Middle frontal gyrus (tissue), 1 donor: ENCODE measurements around the gene KCNC2.
"Not testable (repeated sequence)": the region's sequence is repeated elsewhere in the genome, so short reads cannot be mapped to it uniquely, and the experiment has no call there.

Source experiments
- DNase-seq: peaks from one replicate; pipeline ENCODE4 v3.0.0-alpha.2; 2015; ENCODE audit warnings: low spot score; ENCODE audit errors: extremely low spot score

Gene KCNC2

DNA sequence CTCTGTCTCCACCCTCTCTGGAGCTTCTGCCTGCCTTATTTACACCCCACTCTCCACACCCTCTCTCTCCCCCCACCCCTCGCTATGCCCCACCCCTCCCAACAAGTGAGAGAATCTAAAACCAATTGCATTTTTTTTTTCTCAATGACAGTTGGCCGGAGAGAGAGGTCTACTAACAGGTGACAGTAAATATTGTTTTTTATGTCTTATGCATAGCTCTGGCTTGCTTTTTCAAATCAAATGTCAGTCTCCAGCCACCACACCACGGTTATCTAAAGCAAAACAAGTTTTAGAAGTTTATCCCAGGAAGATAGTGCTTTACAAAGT, at the start of gene KCNC2:
KCNC2 (minus strand) TSS at position 28 of the 327 bp plus-strand sequence.
- DNase-seq: no peak

DNA sequence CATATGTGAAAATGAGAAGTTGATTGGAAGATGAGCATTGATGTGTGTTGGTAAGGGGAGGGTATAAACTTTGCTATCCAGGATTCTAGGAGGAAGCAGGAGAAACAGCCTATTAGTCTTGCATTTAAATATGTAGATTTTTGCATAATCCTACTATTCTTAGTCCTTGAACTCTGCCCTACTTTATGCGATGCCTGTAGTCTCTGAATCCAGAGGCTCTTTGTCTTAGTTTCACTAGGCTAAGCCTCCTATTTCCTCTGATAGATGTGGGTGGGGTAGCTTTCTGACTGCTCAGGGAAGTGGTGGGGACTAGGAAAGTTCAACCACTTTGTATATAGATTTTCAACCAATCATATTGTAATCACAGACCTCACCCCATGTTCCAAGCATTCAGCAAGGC, 49.5 kb upstream of the KCNC2 start:
- DNase-seq: no peak

DNA sequence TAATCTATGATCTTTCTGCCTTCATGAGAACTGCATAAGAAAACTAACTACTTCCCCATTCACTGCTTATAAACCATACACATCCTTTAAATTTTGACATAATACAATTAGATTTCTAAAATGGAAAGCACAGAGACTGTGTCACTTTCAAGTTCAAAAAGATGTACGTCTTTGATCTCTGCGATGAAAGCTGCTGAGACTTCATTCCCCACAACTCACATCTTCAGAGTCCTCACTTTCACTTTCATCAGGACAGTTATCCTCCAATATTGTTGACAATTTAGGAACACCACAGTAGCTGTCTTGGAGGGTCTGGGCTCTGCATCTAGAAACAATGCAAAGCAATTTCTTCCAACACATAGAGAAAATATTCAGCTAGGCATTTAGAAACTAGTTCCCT, 47.9 kb upstream of the KCNC2 start:
- no peak for DNase-seq

DNA sequence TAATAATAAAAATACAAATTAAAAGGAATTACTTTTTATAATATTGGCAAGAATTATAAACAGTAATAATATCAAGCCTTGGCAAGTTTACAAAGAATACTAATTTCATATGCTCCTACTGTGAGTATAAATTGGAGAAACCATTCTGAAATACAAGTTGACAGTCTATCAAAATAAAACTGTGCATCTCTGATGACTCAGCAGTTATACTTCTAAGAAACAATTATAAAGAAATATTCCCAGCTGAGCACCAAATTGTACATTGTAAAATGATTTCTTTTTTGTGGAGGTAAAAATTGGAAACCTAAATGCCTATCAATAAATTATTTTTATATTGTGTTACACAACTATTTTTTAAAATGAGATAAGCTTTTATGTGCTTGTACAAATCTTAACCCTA, 35.5 kb upstream of the KCNC2 start:
- DNase-seq: no peak

DNA sequence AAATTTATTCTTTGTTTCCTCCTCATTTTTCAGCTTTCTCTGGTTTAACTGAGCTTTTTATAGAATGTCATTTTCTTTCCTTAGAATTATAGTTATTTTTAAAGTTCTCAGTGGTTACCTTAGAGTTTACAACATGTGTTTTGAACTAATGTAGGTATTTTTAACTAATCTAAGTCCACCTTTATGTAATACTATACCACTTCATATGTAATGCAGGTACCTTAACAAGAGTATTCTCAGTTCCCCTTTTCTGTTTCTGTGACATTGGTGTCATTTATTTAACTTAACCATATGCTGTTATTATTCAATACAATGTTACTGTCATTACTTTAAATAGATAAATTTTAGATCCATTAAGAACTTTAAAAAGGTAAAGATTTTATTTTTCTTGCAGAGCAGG, 30.3 kb upstream of the KCNC2 start:
- DNase-seq: no peak

DNA sequence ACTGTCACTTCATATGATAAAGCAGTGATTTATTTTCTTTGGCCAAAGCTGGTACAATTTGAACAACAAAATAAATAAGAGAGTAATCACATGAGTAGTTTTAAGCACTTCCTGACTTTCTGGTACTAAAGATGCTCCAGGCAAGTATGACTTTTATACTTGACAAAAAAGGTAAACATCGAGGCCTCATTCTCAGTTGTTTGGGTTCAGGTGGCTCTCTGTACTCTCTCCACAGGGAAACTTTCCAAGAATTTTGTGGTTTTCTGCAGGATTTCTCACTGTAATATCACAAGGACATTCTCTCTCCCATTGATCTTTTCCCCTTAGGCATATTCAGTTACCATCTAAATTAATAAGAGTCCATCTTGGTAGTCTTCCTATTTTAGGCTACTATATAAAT, 26.6 kb upstream of the KCNC2 start:
- DNase-seq: no peak

DNA sequence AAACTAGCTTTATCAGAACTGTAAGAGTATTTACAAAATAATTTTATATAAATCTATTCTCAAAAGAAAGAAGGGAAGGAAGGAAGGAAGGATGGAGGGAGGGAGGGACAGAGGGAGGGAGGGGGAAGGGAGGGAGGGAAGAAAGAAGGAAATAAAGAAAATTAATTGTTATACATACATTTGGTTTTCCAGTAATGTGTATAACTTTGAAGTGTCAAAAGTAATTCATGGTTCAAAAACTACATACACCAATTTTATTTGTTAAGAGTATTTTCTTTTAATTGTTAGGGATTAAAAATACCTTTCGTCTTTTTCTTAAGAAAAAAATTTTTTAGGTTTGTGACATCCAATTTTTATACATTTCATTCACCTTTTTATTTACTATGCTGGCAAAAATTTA, 17.5 kb upstream of the KCNC2 start:
- DNase-seq: no peak

DNA sequence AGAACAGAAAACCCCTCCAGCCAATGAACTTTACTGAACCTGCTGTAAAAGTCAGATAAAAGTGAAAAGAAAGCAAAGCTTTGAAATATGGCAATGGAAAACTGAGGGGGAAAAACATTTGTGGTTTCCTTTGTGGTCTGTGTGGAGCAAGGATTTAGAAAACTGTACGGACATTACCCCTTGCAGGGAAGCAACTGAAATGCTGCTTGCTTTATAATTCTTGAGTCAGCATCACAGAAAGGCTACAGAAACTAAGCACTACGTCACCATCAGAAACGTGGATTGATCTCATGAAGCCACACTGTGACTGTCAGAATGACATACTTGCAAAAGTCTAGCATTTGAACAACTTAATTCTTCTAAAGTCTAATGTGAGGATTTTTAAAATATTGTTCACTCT, 2.4 kb upstream of the KCNC2 start:
- no peak for DNase-seq

DNA sequence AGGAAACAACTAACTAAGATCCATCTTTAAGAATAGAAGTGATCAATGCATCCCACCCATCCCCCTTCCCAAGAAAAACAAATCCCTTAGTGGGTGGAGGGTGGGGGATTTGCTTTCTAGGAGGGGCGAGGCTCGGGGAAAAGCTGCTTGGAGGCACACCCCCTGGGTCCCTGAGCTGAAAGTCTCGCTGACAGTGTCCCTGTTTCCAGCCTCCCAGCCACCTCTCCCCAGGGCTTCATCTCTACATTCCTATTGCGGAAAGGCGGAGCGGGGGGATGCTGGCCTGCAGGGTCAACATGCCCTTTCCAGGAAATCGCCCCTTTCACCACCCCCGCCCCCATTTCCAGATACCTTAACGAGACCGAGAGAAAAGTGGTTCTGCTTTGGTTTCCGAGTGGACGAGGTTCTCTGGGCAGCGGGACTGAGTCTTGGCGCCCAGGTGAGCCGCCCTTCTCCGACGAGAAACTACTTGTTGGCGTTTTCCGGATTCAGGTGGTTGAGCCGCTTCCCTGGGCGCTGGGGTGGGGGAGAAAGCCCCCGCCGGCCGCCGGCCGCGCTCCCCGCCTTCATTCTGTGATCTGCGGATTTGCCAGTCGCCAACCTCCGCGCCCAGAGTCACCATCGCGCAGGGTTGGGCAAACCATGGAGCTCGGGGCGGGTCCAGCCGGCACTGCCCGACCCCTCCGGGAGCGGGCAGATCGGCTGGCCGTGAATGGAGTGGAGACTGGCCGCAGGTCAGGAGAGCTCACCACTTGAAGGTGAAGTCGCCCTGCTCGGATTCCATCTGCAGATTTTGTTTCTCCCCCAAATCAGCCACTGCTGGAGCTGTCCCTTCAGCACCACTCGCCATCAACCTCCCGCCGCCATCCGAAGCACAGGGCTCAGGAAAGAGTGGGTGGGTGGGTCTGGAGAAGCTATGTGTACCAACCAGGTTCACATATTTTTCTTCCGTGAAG, 505 bp downstream of the KCNC2 start:
- DNase-seq: no peak

DNA sequence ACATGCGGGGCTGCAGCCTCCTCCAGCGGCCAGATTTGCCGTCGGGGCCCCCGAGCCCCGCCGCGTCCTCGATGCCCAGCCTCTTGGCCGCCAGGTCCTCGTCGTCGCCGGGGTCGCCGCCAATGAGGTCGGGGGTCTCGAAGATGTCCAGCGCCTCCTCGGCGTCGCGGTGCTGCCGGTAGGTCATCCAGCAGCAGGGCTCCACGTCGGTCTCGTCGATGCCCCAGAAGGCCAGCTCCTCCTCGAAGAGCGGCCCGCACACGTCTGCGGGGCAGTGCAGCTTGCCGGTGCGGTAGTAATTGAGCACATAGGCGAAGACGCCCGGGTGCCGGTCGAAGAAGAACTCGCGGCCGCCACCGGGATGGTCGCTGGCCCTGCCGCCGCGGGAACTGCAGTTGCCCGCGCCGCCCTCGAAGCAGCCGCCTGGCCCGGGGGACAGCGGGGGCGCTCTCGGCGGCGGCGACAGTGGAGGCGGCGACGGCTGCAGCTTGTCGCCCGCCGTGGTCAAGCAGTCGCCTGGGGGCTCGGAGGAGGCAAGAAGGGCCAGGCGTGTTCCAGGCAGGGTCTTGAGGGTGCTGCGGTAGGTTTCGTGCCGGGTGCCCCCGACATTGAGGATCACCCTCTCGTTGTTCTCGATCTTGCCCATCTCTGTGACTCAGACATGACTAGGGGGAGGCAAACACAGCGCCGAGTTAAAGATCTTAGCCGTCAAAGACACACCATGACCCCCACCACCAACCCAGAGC, 2.1 kb downstream of the KCNC2 start:
- no peak for DNase-seq

DNA sequence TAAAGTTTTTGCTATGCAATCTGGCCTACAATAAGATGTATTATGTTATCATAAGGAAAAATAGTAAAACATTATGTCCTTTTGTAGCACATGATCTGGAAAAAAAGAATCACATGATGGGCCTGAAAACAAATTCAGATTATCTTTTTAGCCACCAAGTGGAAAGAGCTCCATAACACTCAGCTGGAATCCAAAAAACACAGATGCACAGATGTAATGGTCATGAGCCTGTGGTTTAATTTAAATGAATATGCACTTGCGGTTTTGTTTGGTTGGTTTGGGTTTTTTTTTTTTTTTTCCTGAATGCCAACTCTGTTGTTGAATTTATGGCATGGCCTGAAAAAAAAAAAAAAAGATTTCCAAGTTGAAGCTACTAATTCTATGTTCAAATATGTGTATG, 4.1 kb downstream of the KCNC2 start:
- DNase-seq: no peak

DNA sequence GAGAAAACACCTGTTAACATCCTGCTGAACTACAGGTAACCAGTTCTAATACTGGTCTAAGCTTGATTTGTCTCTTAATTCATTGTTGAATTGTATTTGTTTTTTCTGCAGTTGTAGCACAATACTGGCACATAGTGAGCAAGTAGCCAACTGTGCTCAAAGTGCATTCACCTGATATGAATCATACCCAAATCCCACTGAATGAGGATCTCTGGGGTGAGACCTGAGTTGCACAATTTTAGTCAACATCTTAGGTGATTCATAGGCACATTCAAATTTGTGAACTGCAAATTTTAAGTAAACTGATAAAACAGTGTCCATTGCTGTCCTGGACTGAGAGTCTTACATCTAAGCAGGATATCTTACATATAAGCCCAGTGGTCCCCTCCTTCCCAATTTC, 12.8 kb downstream of the KCNC2 start:
- no peak for DNase-seq

DNA sequence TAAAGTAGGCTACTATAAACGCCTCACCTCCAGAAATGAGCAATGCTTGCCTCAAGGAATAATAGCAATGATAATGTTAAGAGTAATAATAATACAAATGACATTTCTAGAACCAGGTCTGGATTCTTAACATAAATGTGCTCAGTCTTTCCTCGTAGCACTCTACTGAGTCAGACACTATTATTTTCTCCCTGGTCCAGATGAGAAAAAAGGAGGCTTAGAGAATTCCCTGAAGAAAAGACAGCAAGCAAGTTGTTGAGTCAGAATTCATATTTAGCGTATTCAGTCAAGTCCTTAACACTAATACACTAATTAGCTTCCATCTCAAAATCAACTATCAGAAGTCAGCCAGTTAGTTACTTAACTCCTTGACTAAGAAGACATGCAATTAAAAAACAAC, 13.2 kb downstream of the KCNC2 start:
- no peak for DNase-seq

DNA sequence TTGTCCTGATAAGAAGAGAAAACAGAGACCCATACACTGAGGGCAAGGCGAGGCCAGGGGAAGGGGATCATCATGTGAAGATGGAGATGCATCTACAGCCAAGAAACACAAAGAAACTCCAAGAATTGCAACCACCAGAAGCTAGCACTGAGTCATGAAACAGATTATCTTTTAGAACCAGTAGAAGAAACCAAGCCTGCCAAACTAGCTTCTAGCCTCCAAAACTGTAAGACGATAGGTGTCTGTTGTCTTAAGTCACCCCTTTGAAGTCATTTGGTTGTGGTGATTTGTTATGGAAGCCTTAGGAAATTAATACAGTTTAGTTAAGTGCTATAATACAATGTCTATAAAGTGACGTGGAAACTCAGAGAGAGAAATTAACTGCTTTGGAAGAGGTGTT, 15.4 kb downstream of the KCNC2 start:
- DNase-seq: no peak

DNA sequence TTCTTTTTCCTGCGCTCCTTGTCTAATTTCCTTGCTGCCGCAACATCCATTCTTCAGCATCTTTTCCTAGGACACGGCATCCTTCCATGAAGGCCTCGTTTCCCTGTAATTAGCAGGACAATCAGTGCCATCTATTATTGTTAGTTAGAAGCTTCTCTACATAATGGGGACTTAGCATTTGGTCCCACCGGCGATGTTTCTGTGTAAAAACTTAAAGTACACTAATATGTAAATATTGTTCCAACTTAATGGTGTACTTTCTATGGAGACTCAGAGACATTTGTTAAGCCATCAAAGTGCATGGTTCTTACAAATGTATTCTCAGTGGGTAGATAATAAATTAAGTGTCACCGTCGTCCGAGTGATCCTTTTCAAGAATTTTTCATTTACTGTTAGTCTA, 17.4 kb downstream of the KCNC2 start:
- DNase-seq: no peak

DNA sequence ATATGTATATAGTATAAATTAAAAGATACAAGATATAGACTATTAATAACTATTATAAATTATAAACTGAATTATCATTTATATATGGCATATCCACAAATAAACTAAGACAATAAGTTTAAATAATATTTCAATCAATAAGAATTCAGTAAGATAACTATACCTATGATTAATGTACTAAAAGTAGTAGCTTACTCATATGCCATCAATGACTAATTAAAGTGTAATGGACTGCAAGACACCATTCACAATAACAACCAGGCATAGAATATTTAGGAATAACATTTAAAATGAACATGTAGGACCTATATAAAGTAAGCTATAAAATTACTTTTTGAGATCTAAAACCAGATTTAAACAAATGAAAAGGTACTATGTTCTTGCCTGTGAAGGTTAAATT, 18.8 kb downstream of the KCNC2 start:
- no peak for DNase-seq

DNA sequence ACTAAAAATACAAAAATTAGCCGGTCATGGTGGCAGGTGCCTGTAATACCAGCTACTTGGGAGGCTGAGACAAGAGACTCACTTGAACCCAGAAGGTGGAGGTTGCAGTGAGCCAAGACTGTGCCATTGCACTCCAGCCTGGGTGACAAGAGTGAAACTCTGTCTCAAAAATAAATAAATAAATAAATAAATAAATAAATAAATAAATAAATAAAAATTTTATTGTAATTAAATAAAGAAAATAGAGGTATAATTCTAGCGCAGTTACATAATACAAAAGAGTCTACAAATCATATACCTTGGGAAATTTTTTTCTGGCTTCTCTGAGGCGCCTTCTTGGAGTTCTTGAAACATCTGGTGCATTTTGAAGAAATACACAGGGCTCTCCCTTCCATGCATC, 23.8 kb downstream of the KCNC2 start:
- DNase-seq: not testable (repeated sequence)

DNA sequence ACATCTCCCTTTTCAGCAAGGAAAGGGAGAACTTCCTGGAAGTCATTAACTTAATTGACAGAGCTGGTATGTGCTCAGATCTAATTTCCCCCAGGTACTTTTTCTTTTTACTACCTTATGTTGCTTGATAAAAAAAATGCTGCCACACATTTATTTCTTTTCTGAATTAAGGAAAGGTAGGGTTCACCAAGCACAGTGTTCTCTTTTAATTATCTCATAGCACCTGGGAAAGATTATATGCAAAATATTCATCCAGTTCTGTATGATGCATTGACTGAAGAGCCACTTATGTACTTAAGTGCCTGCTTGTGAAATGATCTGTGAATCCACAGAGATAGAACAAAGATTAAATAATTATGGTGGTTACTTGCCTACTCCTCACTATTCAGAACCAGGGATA, 25.1 kb downstream of the KCNC2 start:
- no peak for DNase-seq

DNA sequence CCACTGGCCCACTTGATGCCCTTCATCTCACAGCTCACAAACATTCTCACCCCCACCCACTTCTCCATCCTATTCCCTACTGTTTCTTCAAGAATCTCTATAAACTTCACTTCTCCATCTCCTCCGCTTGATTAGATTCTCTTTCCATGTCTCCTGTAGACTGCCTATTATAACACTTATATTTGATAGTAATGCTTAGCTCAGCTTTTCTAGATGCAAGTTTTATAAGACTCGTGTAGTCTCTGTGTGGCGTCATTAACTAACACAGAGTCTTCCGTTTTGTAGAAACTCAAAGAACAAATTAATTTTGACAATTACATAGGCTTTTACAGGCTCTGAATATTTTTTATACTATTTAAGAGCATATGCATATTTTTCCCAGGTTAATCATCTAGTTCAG, 25.7 kb downstream of the KCNC2 start:
- no peak for DNase-seq

DNA sequence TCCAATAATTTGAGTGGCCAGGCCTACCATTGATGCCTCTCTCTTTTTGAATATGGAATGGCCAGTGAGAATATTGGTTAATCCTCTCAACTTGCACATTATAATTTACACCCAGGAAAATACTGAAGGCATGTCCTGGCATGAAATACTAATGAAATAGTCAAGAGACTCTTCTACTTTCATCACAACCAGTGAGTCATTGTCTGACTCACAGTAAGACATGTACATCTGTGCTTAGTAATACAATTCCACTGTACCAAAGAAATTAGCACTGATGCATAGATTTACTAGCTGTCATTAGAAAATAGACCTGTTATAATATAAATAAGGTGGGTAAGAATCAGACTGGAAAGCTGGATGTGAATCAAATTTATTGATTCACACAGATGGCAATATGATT, 31.6 kb downstream of the KCNC2 start:
- DNase-seq: no peak

DNA sequence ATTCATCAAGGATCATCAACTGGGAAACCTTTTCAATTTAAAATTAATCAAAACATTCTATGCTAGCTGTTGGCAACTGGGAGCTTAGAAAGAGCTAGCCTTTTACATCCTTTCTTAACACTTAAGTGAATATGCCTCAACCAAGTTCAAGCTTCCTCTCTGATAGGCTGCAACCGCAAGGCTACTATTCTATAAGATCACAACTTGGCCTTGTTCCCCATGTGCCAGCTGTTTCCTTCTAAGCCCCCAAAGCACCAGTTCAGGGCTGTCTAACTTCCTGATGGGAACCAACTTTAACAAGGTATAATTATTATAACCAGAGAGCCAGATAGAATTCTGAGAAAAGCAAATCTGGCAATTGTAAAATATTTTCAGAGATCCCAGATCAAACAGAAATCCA, 37.0 kb downstream of the KCNC2 start:
- no peak for DNase-seq

DNA sequence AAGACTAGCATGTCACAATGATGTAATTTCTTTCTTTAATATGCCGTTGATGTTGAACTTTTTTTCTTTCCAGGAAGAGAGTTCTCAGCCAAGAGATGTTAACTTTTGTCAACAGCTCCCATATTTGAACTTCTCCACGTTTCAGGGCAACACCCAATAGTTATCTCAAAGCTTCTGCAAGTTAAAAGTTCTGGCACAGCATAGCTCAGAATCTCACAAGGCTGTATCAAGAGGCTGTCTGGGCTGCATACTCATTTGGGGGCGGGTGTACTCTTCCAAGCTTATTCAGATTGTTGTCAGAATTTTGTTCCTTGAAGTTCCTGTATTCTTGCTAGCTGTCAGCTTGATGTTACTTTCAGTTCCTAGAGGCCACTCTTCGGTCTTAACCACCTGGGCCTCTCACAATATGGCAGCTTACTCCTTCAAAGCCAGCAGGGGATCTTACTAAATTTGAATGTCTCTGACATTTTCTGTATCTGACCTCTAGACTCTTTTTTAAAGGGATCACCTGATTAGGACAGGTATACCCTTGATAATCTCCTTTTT, 38.9 kb downstream of the KCNC2 start:
- DNase-seq: no peak

DNA sequence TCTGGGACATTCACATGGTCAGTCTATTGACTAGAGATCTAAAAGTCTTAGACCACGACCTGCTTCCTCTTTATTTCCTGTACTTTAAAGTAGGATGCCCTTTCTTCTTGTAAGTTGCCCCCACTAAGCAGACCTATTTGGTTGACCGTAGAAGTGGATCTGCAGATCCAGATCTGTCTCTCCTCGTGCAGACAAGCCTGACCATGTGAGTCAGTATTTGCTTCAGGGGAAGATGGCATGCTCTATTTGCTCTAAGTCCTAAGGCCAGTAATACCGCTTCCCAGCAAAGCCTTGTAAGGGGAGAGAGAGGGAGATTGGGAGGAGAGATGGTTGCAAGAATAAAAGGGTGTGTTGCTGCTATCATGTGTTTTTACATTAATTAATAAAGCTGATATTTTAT, 46.8 kb downstream of the KCNC2 start:
- no peak for DNase-seq
